RWPE2 (cell line): ENCODE measurements around the gene RCN1.
"Not testable (repeated sequence)": the region's sequence is repeated elsewhere in the genome, so short reads cannot be mapped to it uniquely, and the experiment has no call there.

Source experiments
- ATAC-seq: fragments of 200-7000 bp; cut with Tn5 transposase; 3 replicates; pipeline ENCODE4 v1.9.1; 2021; ENCODE audit warnings: low read depth
- DNase-seq: peaks from one replicate; pipeline ENCODE4 v3.0.0-alpha.2; 2020; ENCODE audit warnings: low spot score
- H3K27ac ChIP-seq: fragments of 450-650 bp; 2 replicates; pipeline ENCODE4 v1.5.1; 2017; ENCODE audit warnings: mild to moderate bottlenecking; ENCODE audit not compliant: poor library complexity, severe bottlenecking
- H3K27me3 ChIP-seq: fragments of 250-450 bp; sonication (Bioruptor Pico); 2 replicates; pipeline ENCODE4 v1.5.1; 2021; ENCODE audit warnings: mild to moderate bottlenecking, moderate library complexity; ENCODE audit not compliant: insufficient read depth, poor library complexity, severe bottlenecking
- H3K36me3 ChIP-seq: fragments of 250-450 bp; sonication (Bioruptor Pico); 2 replicates; pipeline ENCODE4 v1.5.1; 2020; ENCODE audit warnings: low read depth, mild to moderate bottlenecking, moderate library complexity
- H3K4me1 ChIP-seq: fragments of 250-450 bp; sonication (Bioruptor Pico); 2 replicates; pipeline ENCODE4 v1.5.1; 2021; ENCODE audit warnings: mild to moderate bottlenecking, moderate library complexity; ENCODE audit not compliant: insufficient read depth, poor library complexity, severe bottlenecking
- H3K4me3 ChIP-seq: fragments of 250-450 bp; sonication (Bioruptor Pico); 2 replicates; pipeline ENCODE4 v1.5.1; 2021; ENCODE audit warnings: mild to moderate bottlenecking, moderate library complexity; ENCODE audit not compliant: severe bottlenecking
- H3K9me3 ChIP-seq: fragments of 250-450 bp; sonication (Bioruptor Pico); 2 replicates; pipeline ENCODE4 v1.5.1; 2021; ENCODE audit warnings: mild to moderate bottlenecking, moderate library complexity; ENCODE audit not compliant: severe bottlenecking
- TF ChIP-seq, protein P1 (sequence below): fragments of 450-650 bp; IDR thresholded peaks from one replicate; pipeline ENCODE4 v1.5.1; 2017; ENCODE audit warnings: mild to moderate bottlenecking, moderate library complexity; ENCODE audit not compliant: poor library complexity, severe bottlenecking

The RCN1 gene

DNA sequence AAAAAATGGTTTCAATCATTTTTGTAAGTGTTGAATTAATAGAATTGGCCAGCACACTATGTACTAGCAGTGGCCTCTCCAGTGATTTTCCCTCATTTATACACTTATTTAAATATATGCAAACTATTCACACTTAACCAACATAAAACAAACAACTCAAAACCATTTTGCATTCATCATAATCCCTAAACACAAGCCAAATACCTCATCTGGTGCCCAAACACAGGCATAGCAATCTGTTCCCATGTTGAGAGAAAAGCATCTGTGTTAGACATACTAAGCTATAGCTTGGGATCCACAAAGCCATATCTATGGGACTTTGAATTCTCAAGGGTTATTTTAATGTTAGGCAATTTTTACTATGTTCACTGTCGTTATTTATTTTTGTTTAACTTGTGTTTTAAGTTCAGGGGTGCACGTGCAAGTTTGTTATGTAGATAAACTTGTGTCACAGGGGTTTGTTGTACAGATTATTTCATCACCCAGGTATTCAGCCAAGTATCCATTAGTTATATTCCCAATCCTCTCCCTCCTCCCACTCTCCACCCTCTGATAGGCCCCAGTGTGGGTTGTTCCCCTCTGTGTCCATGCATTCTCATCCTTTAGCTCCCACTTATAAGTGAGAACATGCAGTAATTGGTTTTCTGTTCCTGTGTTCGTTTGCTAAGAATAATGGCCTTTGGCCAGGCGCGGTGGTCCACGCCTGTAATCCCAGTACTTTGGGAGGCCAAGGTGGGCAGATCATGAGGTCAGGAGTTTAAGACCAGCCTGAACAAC lies 31.0 kb upstream of the RCN1 start:
- Histone ChIP-seq H3K27me3 (no peaks in the 10 kb centered on the region), H3K36me3 (no peaks in the 10 kb centered on the region), H3K4me1 (no peaks in the 10 kb centered on the region), H3K9me3 (no peaks in the 10 kb centered on the region), H3K27ac (no peak overlapping the region), H3K4me3 (no peak overlapping the region)
- no peak for ATAC-seq
- DNase-seq, result no peak
- TF ChIP-seq, protein P1, sequence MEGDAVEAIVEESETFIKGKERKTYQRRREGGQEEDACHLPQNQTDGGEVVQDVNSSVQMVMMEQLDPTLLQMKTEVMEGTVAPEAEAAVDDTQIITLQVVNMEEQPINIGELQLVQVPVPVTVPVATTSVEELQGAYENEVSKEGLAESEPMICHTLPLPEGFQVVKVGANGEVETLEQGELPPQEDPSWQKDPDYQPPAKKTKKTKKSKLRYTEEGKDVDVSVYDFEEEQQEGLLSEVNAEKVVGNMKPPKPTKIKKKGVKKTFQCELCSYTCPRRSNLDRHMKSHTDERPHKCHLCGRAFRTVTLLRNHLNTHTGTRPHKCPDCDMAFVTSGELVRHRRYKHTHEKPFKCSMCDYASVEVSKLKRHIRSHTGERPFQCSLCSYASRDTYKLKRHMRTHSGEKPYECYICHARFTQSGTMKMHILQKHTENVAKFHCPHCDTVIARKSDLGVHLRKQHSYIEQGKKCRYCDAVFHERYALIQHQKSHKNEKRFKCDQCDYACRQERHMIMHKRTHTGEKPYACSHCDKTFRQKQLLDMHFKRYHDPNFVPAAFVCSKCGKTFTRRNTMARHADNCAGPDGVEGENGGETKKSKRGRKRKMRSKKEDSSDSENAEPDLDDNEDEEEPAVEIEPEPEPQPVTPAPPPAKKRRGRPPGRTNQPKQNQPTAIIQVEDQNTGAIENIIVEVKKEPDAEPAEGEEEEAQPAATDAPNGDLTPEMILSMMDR, result no peak

DNA sequence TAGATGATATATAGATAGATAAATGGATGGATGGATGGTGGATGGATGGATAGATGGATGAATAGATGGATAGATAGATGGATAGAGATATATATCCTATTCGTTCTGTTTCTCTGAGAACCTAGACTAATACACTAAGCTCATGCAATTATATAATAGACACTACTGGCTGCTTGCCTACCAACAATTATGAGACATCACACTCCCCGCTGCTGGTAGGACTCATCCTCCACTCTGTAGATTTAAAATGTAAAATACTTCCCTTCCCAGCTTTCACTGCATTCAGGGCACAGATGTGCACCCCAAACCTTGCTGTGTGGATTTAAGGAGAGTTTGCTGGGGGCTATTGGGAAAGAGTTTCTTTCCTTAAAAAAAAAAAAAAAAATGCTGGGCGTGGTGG lies 28.3 kb upstream of the RCN1 start:
- Histone ChIP-seq H3K27me3 (peaks cover 3% of the 10 kb centered on the region), H3K9me3 (no peaks in the 10 kb centered on the region), H3K36me3 (no peaks in the 10 kb centered on the region), H3K4me3 (no peak overlapping the region), H3K4me1 (no peaks in the 10 kb centered on the region), H3K27ac (no peak overlapping the region)
- TF ChIP-seq, protein P1, result no peak
- ATAC-seq (no peak), DNase-seq (no peak)

DNA sequence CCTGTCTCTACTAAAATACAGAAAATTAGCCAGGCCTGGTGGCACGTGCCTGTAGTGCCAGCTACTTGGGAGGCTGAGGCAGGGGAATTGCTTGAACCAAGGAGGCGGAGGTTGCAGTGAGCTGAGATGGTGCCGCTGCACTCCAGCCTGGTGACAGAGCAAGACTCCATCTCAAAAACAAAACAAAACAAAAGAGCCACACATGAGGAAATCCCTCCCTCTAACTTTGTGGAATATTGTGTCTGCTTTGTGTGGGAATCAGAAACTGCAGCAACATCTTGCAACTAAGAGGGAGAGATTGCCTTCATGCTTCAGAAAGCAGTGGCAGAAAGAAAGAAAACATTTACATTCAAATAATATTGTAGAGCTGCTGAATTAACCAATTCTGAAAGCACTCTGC lies 27.8 kb upstream of the RCN1 start:
- H3K36me3 ChIP-seq, DNase-seq, H3K27ac ChIP-seq, ATAC-seq, H3K4me1 ChIP-seq, H3K9me3 ChIP-seq, H3K4me3 ChIP-seq, H3K27me3 ChIP-seq: not testable (repeated sequence)

DNA sequence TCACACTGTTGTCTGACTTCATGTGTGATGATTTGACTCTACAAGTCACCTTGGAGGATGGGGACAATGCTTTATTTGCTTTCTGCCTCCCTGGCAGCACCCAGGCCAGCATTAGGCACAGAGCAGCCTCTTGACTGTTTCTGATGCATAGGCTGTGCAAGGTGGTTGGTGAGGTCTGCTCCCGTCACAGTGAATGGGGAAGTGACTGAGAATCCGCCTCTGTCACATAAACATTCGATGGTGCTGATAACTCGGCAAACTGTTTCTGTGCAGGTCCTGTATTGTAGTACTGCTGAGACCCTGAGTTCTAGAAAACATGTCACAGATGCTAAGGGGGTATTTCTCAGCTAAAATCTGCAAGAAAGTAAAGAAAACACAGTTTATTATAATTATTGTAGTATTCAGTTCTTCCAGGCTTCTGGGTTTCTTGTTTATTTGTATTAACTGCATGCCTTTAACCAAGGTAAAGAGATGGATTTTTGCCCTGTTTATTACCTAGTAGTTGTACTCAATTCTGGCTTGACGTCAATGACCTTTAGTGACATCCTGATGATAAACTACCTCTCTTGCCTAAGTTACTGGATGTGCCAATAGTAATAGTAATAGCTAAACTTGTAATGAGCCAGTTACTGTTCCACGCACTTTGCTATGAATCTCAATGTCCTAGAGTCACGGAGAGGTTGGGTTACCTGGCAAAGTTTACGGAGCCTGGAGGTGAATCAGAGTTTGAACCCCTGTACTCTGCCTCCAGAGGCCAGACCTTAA lies 24.8 kb upstream of the RCN1 start:
- peaks cover 20% of the 10 kb centered on the region for H3K27me3 ChIP-seq
- no peak overlapping the region for H3K27ac ChIP-seq
- H3K4me1 ChIP-seq, result no peaks in the 10 kb centered on the region
- TF ChIP-seq, protein P1, result no peak
- H3K9me3 ChIP-seq, result no peaks in the 10 kb centered on the region
- no peak overlapping the region for H3K4me3 ChIP-seq
- ATAC-seq (no peak), DNase-seq (no peak)
- H3K36me3 ChIP-seq, result no peaks in the 10 kb centered on the region

DNA sequence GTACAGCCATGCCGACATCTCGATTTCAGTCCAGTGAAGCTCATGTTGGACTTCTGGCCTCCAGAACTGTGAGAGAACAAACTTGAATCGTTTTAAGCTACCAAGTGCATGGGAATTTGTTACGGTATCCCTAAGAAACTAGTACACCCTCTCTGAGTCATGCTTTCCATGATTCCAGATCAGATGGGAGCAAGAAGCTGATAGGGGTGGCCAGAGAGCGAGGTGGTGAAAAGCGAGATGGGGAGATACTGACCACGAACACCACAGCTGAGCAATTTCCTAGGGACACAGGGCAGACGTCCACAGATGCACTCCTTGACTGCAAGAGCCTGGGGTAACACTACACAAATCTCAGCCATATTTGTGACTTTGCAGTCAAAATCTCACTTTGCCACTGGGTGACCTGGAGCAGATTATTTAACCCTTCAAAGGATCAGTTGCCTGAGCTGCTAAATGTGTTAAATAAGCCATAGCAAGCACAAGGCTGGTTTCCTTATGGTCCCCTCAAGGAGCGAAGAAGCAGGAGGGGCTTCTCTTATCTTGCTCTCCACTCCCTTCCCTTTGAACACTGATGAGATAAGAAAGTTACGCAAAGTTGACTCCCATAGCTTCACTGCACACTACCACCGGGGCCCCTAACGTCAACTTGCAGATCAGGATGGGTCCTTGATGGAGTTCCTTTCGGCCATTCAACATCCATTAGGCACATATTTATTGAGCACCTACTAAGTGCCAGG lies 22.6 kb upstream of the RCN1 start:
- no peak for ATAC-seq
- TF ChIP-seq, protein P1, result no peak
- no peak for DNase-seq

More for the DNA sequence above, 22.6 kb upstream of the RCN1 start:
- Histone ChIP-seq H3K4me3 (no peak overlapping the region), H3K27me3 (peaks cover 20% of the 10 kb centered on the region), H3K36me3 (no peaks in the 10 kb centered on the region), H3K4me1 (no peaks in the 10 kb centered on the region), H3K9me3 (no peaks in the 10 kb centered on the region), H3K27ac (no peak overlapping the region)
